Endothelial cell of umbilical vein (primary cell): Measurements from ENCODE around the gene SEC16B. TPM values are rescaled to one million over a fixed set of nuclear protein-coding genes. Genes with fewer than 3 reads are reported as not detected.

ENCODE experiments used
- BruUV-seq: library from RNA; stranded (reverse); fragments of 400-500 nt; replicated peaks from 2 replicates; lab custom pipeline; 2021; lab: Mats Ljungman, UMichigan
- CTCF ChIA-PET: fragments of 300-600, 350-600 bp; sonication (Branson Sonifier 250); formaldehyde crosslinking; loops from one replicate; lab custom pipeline; 2021; ENCODE audit warnings: antibody characterized with exemption, inconsistent platforms; lab: Charles Lee
- POLR2A ChIA-PET: fragments of 300-600, 350-600 bp; sonication (Branson Sonifier 250); formaldehyde crosslinking; loops from one replicate; lab custom pipeline; 2021; ENCODE audit warnings: antibody characterized with exemption, inconsistent platforms; lab: Charles Lee
- DNase-seq: peaks from one replicate; pipeline ENCODE4 v3.0.0-alpha.2; 2011; ENCODE audit warnings: low read depth, low spot score
- FAIRE-seq: peaks from 2 replicates; lab custom pipeline; 2011; peaks lifted over from hg19 to GRCh38; lab: Jason Lieb, UNC
- H2AFZ ChIP-seq: 2 replicates; pipeline ENCODE4 v1.6.0; 2012; ENCODE audit warnings: low read depth, low read length, control low read depth, inconsistent platforms
- H3K27ac ChIP-seq: 2 replicates; pipeline ENCODE4 v1.5.1; 2011; ENCODE audit warnings: low read depth, mild to moderate bottlenecking, control low read depth, low read length, moderate library complexity; ENCODE audit not compliant: insufficient read depth
- H3K27me3 ChIP-seq, 2 experiments: 2 replicates each; pipeline versions ENCODE4 v1.6.0 to v1.6.1; 2011; ENCODE audit warnings: low read length in 2 of 2, mixed read lengths in 1 of 2; ENCODE audit not compliant: control insufficient read depth in 2 of 2, insufficient read depth in 2 of 2
- H3K36me3 ChIP-seq, 2 experiments: 2 replicates in 1 of 2; 3 replicates in 1 of 2; pipeline ENCODE4 v1.5.1; 2011; ENCODE audit warnings: low read length in 2 of 2, mild to moderate bottlenecking in 1 of 2, moderate library complexity in 1 of 2; ENCODE audit not compliant: control insufficient read depth in 2 of 2, insufficient read depth in 2 of 2; ENCODE audit errors: extremely low read depth in 1 of 2
- H3K4me1 ChIP-seq: 3 replicates; pipeline ENCODE4 v1.5.1; 2011; ENCODE audit warnings: mild to moderate bottlenecking, low read length; ENCODE audit not compliant: control insufficient read depth, insufficient read depth; ENCODE audit errors: extremely low read depth
- H3K4me2 ChIP-seq: 2 replicates; pipeline ENCODE4 v1.6.1; 2011; ENCODE audit warnings: low read length, control low read depth, mixed read lengths; ENCODE audit not compliant: insufficient read depth
- H3K4me3 ChIP-seq, 3 experiments: fragments of 200-600 bp in 1 of 3; sonication (generic), shearing (Covaris generic) in 1 of 3; replicated peaks in 1 of 3; 2 replicates each; pipeline ENCODE4 v1.5.1; 2011 to 2016; ENCODE audit warnings: control low read depth in 3 of 3, low read length in 3 of 3, mild to moderate bottlenecking in 2 of 3, inconsistent platforms in 1 of 3, low read depth in 1 of 3, moderate library complexity in 1 of 3; ENCODE audit not compliant: insufficient read depth in 1 of 3
- H3K79me2 ChIP-seq: 2 replicates; pipeline ENCODE4 v1.6.0; 2012; ENCODE audit warnings: low read length, inconsistent platforms; ENCODE audit not compliant: control insufficient read depth, insufficient read depth
- H3K9ac ChIP-seq: replicated peaks from 2 replicates; pipeline ENCODE3; 2011; ENCODE audit warnings: low read length, control low read depth; ENCODE audit not compliant: insufficient read depth; ENCODE audit errors: extremely low read depth
- H3K9me1 ChIP-seq: replicated peaks from 3 replicates; pipeline ENCODE4 v1.6.0; 2011; ENCODE audit warnings: mild to moderate bottlenecking, low read length; ENCODE audit not compliant: control insufficient read depth, insufficient read depth; ENCODE audit errors: extremely low read depth
- H3K9me3 ChIP-seq: replicated peaks from 2 replicates; pipeline ENCODE4 v1.5.1; 2012; ENCODE audit warnings: low read length, inconsistent platforms; ENCODE audit not compliant: control insufficient read depth, insufficient read depth
- H4K20me1 ChIP-seq: replicated peaks from 2 replicates; pipeline ENCODE3; 2011; ENCODE audit warnings: mild to moderate bottlenecking, low read length; ENCODE audit not compliant: control insufficient read depth, insufficient read depth; ENCODE audit errors: extremely low read depth
- FOS ChIP-seq: IDR thresholded peaks from 2 replicates; pipeline ENCODE4 v1.6.1; 2011; ENCODE audit warnings: mild to moderate bottlenecking, low read length, moderate library complexity, borderline replicate concordance; ENCODE audit not compliant: insufficient read depth
- GATA2 ChIP-seq: IDR thresholded peaks from 2 replicates; pipeline ENCODE4 v1.7.0; 2011; ENCODE audit warnings: low read depth, mild to moderate bottlenecking, moderate library complexity, mixed read lengths, low read length; ENCODE audit not compliant: insufficient read length, insufficient read depth
- JUN ChIP-seq: IDR thresholded peaks from 2 replicates; pipeline ENCODE4 v1.6.1; 2011; ENCODE audit warnings: borderline replicate concordance, low read depth; ENCODE audit not compliant: insufficient read length, insufficient read depth
- MYC ChIP-seq: IDR thresholded peaks from one replicate; pipeline ENCODE4 v1.6.1; 2011; ENCODE audit warnings: mild to moderate bottlenecking, low read depth, low read length
- POLR2A ChIP-seq: IDR thresholded peaks from 2 replicates; pipeline ENCODE4 v1.6.1; 2012; ENCODE audit warnings: low read depth, mild to moderate bottlenecking, control low read depth, low read length
- POLR2AphosphoS5 ChIP-seq: IDR thresholded peaks from 2 replicates; pipeline ENCODE4 v1.6.1; 2012; ENCODE audit warnings: low read depth, mild to moderate bottlenecking, control low read depth, low read length, moderate library complexity; ENCODE audit not compliant: insufficient read depth
- dilution Hi-C: fragments of 300-500 bp; cut with MboI; formaldehyde crosslinking; loops from one replicate; pipeline ENCODE4 v1.15.0; 2019; ENCODE audit warnings: low sequenced_read_pairs; ENCODE audit not compliant: extremely low pct_ligation_motif_present
- intact Hi-C: fragments of 100-400 bp; cut with micrococcal nuclease; formaldehyde crosslinking; loops from one replicate; pipeline ENCODE4 v1.10.0; 2022
- polyA plus RNA-seq, 4 experiments: library from polyadenylated mRNA; depleted of rRNA in 3 of 4; stranded (reverse) in 3 of 4; unstranded in 1 of 4; fragments of >200 nt; gene quantifications; 2 replicates each; pipeline versions ENCODE4 v1.2.1 to v1.2.3, GENCODE V29; 2011 to 2012; ENCODE audit warnings: missing spikeins in 1 of 4
- total RNA-seq: library from RNA; stranded (reverse); gene quantifications from 2 replicates; pipeline ENCODE4 v1.2.3, GENCODE V29; 2021
- TF ChIP-seq, protein P1 (sequence below), 2 donors: IDR thresholded peaks; 1 replicate in 1 of 2; 2 replicates in 1 of 2; pipeline ENCODE4 v1.5.1; 2011; ENCODE audit warnings: low read length in 2 of 2, mild to moderate bottlenecking in 2 of 2, moderate library complexity in 2 of 2, control low read depth in 1 of 2, inconsistent platforms in 1 of 2, low read depth in 1 of 2; ENCODE audit not compliant: insufficient read depth in 1 of 2; ENCODE audit errors: extremely low read depth in 1 of 2

The SEC16B gene
- total and polyA plus RNA-seq, 2 donors (not counting 3 experiments of a cell fraction or from before 2014, with no cell fraction given): 0.44 to 0.58 TPM

DNA sequence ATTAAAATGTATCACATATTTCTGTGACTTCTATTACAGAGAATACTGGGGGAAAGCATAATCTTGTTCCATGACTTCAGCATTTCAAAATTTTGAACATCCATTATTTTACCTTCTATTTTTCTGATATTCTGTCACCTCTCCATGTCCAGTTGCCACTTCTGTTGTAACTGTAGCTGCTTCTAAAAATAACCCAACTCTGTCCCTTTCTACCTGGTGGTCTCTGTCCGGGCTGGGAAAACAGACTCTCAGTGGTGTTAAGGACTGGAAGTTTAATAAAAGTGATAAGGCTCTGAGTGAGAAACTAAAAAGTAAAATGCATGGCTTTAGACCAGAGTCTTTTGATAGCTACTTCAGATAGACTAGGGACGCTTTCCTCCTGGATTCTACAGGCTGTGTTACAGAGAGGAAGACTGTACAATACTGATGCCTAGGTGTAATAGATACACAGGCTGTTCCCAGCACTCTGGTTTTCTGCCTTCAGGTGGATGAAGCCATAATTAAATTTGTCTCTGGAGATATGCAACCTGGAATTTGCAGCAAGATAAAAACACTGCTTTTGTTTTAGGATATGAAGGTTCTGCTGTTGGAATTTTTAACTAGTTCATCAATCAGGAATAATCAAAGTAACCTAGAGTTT is 42.1 kb upstream of the SEC16B start:
- H3K79me2 ChIP-seq: no peaks in the 10 kb centered on the region
- intact Hi-C loops: no loop called here
- ChIA-PET POLR2A (no interaction called here), CTCF (interaction anchor here (0.7 to 3.1 kb wide), 3 partner anchors 14 to 98 kb away, joined by 3 to 20 read pairs (median 4); no protein-coding TSS in a partner anchor)
- peak overlapping the region; percentile 71 for H3K4me2 ChIP-seq
- H3K4me1 ChIP-seq: peaks cover 20% of the 10 kb centered on the region
- dilution Hi-C loops: no loop called here
- TF ChIP-seq GATA2: no peak
- TF ChIP-seq POLR2A: no peak
- TF ChIP-seq, protein P1, sequence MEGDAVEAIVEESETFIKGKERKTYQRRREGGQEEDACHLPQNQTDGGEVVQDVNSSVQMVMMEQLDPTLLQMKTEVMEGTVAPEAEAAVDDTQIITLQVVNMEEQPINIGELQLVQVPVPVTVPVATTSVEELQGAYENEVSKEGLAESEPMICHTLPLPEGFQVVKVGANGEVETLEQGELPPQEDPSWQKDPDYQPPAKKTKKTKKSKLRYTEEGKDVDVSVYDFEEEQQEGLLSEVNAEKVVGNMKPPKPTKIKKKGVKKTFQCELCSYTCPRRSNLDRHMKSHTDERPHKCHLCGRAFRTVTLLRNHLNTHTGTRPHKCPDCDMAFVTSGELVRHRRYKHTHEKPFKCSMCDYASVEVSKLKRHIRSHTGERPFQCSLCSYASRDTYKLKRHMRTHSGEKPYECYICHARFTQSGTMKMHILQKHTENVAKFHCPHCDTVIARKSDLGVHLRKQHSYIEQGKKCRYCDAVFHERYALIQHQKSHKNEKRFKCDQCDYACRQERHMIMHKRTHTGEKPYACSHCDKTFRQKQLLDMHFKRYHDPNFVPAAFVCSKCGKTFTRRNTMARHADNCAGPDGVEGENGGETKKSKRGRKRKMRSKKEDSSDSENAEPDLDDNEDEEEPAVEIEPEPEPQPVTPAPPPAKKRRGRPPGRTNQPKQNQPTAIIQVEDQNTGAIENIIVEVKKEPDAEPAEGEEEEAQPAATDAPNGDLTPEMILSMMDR (IDR thresholded peaks at IDR 0.05; ENCODE audit: extremely low read depth in 1 of 2, insufficient read depth in 1 of 2, low read depth in 1 of 2, low read length in 2 of 2): no peak
- no peak for TF ChIP-seq MYC
- TF ChIP-seq JUN: no peak
- no peak for TF ChIP-seq FOS
- TF ChIP-seq POLR2AphosphoS5: no peak
- H4K20me1 ChIP-seq: no peaks in the 10 kb centered on the region
- no peak overlapping the region for H3K9ac ChIP-seq
- no peaks in the 10 kb centered on the region for H3K9me1 ChIP-seq
- no peak for FAIRE-seq
- H3K36me3 ChIP-seq: no peaks in the 10 kb centered on the region
- H3K27ac ChIP-seq: peak overlapping the region; percentile 61
- no peaks in the 10 kb centered on the region for H3K9me3 ChIP-seq
- no peaks in the 10 kb centered on the region for H3K27me3 ChIP-seq
- no peak overlapping the region for H3K4me3 ChIP-seq
- peak overlapping the region; percentile 49 for H2AFZ ChIP-seq
- no peak for DNase-seq
- no TSS peak for BruUV-seq
